ES-I3 (cell line): ENCODE results near the gene KCNQ1.

Experiments used
- H3K36me3 ChIP-seq: 2 replicates; pipeline ENCODE4 v1.6.1; 2013; ENCODE audit warnings: mild to moderate bottlenecking, low read length, control low read depth, moderate library complexity; ENCODE audit not compliant: insufficient read depth
- H3K4me1 ChIP-seq: 2 replicates; pipeline ENCODE4 v1.6.1; 2013; ENCODE audit warnings: mild to moderate bottlenecking, control low read depth, low read length; ENCODE audit not compliant: insufficient read depth
- H3K9ac ChIP-seq: 2 replicates; pipeline ENCODE4 v1.6.1; 2013; ENCODE audit warnings: low read depth, mild to moderate bottlenecking, low read length, moderate library complexity
- H3K9me3 ChIP-seq: 2 replicates; pipeline ENCODE4 v1.6.1; 2013; ENCODE audit warnings: mild to moderate bottlenecking, low read length, moderate library complexity; ENCODE audit not compliant: control insufficient read depth, insufficient read depth

Gene KCNQ1

DNA sequence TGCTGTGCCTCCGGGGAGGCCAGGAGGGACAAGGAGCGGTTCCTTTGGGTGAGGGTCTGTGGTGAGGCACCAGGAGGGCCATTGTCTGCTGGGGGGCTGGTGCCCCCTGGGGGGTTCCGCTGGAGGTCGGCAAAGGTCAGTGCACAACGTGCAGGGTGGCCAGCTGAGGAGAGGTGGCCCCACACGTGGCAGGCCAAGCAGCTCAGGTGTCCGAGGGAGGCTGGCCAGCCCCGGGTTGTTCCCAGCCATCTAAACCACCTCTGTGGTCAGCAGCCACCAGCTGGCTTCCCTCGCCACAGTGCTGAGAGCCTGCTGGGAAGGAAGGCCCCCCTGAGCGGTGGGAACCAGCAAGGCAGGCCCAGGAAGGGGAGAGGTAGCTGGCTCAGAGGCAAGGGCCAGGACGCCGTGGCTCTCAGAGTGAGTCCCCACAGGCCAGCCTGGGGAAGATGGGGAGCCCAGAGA lies 40.0 kb upstream of the KCNQ1 start:
- no peak overlapping the region for H3K9ac ChIP-seq

GRCh38 chr11:2406451-2406850 lies 38.4 kb upstream of the KCNQ1 start:
- Histone ChIP-seq H3K9ac (no peak overlapping the region), H3K36me3 (no peaks in the 10 kb centered on the region), H3K4me1 (no peaks in the 10 kb centered on the region), H3K9me3 (no peaks in the 10 kb centered on the region)

More for the DNA sequence above, 40.0 kb upstream of the KCNQ1 start:
- Histone ChIP-seq H3K4me1 (no peaks in the 10 kb centered on the region), H3K9me3 (no peaks in the 10 kb centered on the region), H3K36me3 (no peaks in the 10 kb centered on the region)

DNA sequence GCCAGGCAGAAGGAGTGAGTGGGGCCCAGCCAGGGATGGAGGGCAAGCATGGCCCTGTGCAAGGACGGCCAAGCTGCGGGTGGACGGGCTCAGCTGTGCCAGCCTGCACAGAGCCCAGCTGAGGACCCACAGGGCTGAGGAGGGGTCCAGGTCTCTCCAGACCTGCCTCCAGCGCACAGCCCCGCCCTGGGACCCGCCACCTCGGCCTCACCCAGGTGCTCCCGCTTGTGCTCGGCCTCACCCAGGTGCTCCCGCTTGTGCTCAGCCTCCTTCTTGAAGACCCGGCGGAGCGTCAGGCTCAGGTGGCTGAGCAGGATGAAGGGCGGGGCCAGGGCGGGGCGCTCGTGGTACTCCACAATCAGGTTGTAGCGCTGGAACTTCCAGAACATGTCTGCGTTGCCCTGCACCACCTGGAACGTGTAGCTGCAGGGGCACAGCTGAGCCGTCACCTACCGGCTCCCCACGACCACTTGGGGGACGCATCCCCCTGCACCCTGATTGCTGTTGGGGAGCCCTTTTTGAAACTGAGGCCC lies 37.9 kb upstream of the KCNQ1 start:
- Histone ChIP-seq H3K36me3 (no peaks in the 10 kb centered on the region), H3K4me1 (no peaks in the 10 kb centered on the region), H3K9me3 (no peaks in the 10 kb centered on the region), H3K9ac (no peak overlapping the region)

- Histone ChIP-seq H3K36me3 (no peaks in the 10 kb centered on the region), H3K9ac (no peak overlapping the region), H3K4me1 (no peaks in the 10 kb centered on the region), H3K9me3 (no peaks in the 10 kb centered on the region)
These were observed 36.1 kb upstream of the KCNQ1 start for GRCh38 chr11:2408671-2409070.

GRCh38 chr11:2409126-2409525 lies 35.7 kb upstream of the KCNQ1 start:
- H3K4me1 ChIP-seq, result no peaks in the 10 kb centered on the region
- H3K9me3 ChIP-seq, result no peaks in the 10 kb centered on the region
- H3K36me3 ChIP-seq, result no peaks in the 10 kb centered on the region
- no peak overlapping the region for H3K9ac ChIP-seq

DNA sequence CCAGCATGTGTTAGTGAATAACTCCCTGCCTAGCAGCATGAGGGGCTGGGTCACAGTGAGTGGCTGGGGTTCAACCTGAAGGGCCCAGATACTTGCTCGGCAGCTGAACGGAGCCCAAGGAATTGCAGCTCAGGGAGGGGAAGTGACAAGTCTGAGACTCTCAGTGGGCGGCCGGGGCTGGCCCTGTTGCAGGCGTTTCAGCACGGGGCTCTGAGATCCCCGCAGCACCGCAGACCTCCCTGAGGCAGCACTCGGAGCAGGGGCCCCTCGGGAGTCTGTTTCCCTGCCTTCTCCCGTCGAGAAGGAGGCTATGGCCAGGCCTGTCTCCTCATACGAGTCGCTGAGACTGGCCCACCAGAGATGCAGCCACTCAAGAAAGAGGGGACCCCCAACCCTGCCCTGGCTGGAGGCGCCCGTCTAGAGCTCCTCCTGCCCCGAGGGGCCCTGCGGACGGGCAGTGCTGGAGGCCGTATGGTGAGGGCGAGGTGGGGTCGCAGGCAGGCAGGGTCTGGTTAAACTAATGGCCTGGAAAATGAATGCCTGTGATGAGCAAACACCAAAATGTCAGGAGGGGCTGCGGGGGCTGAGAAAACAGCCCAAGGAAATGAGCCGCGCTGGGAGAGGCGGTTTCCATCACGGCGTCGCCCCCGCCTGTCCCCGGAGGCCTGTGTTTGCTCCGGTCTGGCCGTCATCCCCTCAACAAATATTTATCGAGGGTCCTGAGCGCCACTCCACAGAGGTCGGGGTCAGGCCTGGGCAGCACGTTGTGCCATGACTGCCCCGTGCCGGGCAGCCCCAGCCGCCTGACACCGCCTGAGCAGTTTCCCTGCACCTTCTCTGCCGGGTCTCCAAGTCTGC lies 35.0 kb upstream of the KCNQ1 start:
- no peaks in the 10 kb centered on the region for H3K36me3 ChIP-seq
- H3K9ac ChIP-seq, result no peak overlapping the region
- no peaks in the 10 kb centered on the region for H3K4me1 ChIP-seq
- no peaks in the 10 kb centered on the region for H3K9me3 ChIP-seq

DNA sequence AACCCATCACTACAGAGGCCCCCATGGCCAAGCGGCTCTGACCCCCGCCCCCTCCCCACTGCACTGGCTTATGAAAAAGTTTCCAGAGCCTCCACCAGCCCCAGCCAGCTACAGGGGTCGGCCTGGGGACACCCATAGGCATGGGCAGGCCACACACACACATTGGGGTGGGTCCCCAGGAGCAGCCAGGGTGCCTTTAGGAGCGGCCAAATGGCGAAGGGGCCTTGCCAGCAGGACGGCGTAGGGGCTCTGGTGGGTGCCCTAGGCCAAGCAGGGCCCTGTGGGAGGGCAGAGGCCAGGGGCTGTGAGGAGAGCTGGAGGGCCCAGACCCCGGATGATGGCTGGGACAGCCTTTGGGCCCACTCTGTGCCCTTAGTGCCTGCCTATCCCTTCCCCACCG lies 34.2 kb upstream of the KCNQ1 start:
- H3K4me1 ChIP-seq, result no peaks in the 10 kb centered on the region
- H3K9me3 ChIP-seq, result no peaks in the 10 kb centered on the region
- no peak overlapping the region for H3K9ac ChIP-seq
- H3K36me3 ChIP-seq, result no peaks in the 10 kb centered on the region

DNA sequence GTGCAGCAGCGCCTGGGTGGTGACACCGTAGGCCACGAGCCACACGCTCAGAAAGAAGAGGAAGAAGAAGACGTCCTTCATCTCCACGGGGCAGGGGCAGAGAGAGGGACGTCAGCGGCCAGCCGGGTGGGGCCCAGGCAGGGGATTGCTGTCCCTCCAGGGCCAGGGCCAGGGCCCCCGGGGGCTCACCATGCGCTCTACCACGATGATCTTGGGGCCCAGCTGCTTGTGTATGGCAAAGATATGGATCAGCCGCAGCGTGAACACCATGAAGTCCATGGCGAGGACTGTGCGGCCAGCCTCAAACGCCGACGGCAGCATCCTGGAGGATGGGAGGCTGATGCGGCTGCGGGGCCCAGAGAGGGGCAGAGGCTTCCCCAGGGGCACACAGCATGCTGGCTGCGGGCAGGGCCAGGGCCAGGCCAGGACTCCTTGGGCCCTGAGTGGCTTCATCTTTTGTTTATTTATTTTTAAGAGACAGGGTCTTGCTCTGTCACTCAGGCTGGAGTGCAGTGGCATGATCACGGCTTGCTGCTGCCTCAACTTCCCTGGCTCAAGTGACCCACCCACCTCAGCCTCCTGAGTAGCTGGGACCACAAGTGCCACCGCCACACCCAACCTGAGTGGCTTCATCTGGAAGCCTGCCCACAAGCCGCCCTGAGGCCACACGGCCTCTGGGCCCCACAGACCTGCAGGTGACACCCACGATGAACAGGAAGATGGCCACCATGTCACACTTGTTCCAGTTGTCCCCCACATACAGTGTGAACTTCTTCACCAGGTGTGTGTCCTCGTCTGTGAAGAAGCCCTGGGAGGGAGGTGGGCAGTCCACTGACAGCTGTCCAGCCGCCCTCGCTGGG lies 33.1 kb upstream of the KCNQ1 start:
- Histone ChIP-seq H3K9me3 (no peaks in the 10 kb centered on the region), H3K4me1 (no peaks in the 10 kb centered on the region), H3K9ac (no peak overlapping the region), H3K36me3 (no peaks in the 10 kb centered on the region)

DNA sequence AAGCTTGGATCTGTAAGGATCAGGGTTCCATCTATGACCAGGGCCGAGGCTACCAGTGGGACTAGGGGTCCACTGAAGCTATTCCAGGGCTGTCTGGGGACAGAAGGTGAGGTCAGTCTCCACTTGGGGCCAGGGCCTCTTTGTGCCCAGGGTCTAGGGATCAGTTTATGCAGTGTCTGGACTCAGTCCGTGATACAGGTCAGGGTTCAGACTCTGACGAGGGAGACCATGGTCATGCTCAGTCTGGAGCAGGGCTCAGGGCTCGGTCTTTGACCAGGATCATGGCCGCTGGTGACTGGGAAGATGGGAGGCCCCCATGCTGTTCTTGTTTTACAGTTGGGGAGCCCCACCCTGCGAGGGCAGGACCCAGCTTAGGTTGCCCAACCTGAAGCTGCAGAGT lies 32.5 kb upstream of the KCNQ1 start:
- Histone ChIP-seq H3K36me3 (no peaks in the 10 kb centered on the region), H3K9ac (no peak overlapping the region), H3K4me1 (no peaks in the 10 kb centered on the region), H3K9me3 (no peaks in the 10 kb centered on the region)

GRCh38 chr11:2413742-2414579 lies 30.8 kb upstream of the KCNQ1 start:
- no peaks in the 10 kb centered on the region for H3K4me1 ChIP-seq
- no peaks in the 10 kb centered on the region for H3K36me3 ChIP-seq
- no peak overlapping the region for H3K9ac ChIP-seq
- no peaks in the 10 kb centered on the region for H3K9me3 ChIP-seq

GRCh38 chr11:2414616-2415015 lies 30.2 kb upstream of the KCNQ1 start:
- Histone ChIP-seq H3K4me1 (no peaks in the 10 kb centered on the region), H3K9ac (no peak overlapping the region), H3K36me3 (no peaks in the 10 kb centered on the region), H3K9me3 (no peaks in the 10 kb centered on the region)

DNA sequence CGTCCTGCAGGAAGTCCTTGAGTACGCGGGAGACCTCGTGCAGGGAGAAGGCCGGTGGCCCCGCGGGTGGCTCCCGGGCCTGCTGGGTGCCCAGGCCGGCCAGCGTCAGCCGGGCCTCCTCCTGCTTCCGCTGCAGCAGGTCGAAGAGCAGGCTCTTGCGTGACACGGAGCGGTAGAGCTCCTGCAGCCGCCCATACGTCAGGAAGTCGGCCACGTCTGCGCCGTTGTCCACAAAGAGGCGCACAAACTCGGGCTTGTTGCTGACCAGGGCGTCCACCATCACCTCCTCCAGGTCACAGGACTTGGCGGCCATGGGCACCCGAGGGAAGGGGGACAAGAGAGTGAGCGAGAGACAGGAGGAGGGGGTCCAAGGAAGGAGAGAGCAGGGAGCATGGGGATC lies 29.6 kb upstream of the KCNQ1 start:
- Histone ChIP-seq H3K36me3 (no peaks in the 10 kb centered on the region), H3K9ac (no peak overlapping the region), H3K9me3 (no peaks in the 10 kb centered on the region), H3K4me1 (no peaks in the 10 kb centered on the region)

- Histone ChIP-seq H3K4me1 (no peaks in the 10 kb centered on the region), H3K9me3 (no peaks in the 10 kb centered on the region), H3K36me3 (no peaks in the 10 kb centered on the region), H3K9ac (no peak overlapping the region)
These were observed 29.0 kb upstream of the KCNQ1 start for GRCh38 chr11:2415601-2416380.
